ENCODE data around the gene ABCG5.

DNA sequence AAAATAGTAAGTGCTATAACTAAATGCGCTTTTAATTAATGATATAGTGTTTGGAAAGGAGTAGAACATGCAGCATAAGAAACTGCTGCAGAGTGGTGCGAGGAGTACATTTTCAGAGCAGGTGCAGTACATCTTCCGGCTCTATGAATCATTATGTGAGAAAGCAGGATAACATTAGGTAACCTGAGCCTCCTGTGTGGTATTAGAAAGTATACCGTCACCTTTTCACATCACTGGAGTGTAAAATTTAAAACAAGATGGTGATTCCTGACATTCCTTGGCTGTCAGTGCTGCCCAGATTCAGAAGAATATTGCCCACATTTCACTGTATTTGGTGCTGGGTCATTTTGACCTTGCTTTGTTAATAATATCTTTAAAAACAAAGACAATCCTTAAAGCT lies 72.6 kb downstream of the ABCG5 start:
- TF ChIP-seq, protein P1, sequence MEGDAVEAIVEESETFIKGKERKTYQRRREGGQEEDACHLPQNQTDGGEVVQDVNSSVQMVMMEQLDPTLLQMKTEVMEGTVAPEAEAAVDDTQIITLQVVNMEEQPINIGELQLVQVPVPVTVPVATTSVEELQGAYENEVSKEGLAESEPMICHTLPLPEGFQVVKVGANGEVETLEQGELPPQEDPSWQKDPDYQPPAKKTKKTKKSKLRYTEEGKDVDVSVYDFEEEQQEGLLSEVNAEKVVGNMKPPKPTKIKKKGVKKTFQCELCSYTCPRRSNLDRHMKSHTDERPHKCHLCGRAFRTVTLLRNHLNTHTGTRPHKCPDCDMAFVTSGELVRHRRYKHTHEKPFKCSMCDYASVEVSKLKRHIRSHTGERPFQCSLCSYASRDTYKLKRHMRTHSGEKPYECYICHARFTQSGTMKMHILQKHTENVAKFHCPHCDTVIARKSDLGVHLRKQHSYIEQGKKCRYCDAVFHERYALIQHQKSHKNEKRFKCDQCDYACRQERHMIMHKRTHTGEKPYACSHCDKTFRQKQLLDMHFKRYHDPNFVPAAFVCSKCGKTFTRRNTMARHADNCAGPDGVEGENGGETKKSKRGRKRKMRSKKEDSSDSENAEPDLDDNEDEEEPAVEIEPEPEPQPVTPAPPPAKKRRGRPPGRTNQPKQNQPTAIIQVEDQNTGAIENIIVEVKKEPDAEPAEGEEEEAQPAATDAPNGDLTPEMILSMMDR (IDR thresholded peaks at IDR 0.05; ENCODE audit: low read length), result no peak
- TF ChIP-seq EZH2phosphoT487 (IDR thresholded peaks at IDR 0.05; ENCODE audit: low read length), result no peak

Measured in MM.1S (cell line).